GM23338 (cell line): Measurements from ENCODE around the gene TSHZ2. TPM values are rescaled to one million over a fixed set of nuclear protein-coding genes. Genes with fewer than 3 reads are reported as not detected.

ENCODE experiments used
- ATAC-seq: fragments of 200-7000 bp; cut with Tn5 transposase; 3 replicates; pipeline ENCODE4 v1.9.1; 2020
- DNase-seq: peaks from one replicate; pipeline ENCODE4 v3.0.0-alpha.2; 2015; ENCODE audit warnings: low spot score
- H2AFZ ChIP-seq: fragments of 200-600 bp; sonication (generic); 2 replicates; pipeline ENCODE4 v1.8.0; 2016; ENCODE audit warnings: antibody characterized with exemption, mild to moderate bottlenecking, moderate library complexity
- H3F3A ChIP-seq: fragments of 200-600 bp; sonication (generic); replicated peaks from 2 replicates; pipeline ENCODE4 v1.8.0; 2017; ENCODE audit warnings: antibody characterized with exemption, mixed run types, low read depth
- H3K27ac ChIP-seq: fragments of 200-600 bp; sonication (generic); 2 replicates; pipeline ENCODE4 v1.6.1; 2016; ENCODE audit warnings: low read depth
- H3K27me3 ChIP-seq: fragments of 200-600 bp; sonication (generic); 2 replicates; pipeline ENCODE4 v1.8.0; 2016; ENCODE audit warnings: mild to moderate bottlenecking, mixed run types, moderate library complexity; ENCODE audit not compliant: insufficient read depth
- H3K36me3 ChIP-seq: fragments of 200-600 bp; sonication (generic); 2 replicates; pipeline ENCODE4 v1.8.0; 2016; ENCODE audit warnings: mild to moderate bottlenecking; ENCODE audit not compliant: insufficient read depth
- H3K4me1 ChIP-seq: fragments of 200-600 bp; sonication (generic); 2 replicates; pipeline ENCODE4 v1.8.0; 2016; ENCODE audit warnings: mild to moderate bottlenecking, moderate library complexity; ENCODE audit not compliant: insufficient read depth
- H3K4me2 ChIP-seq: fragments of 200-600 bp; sonication (generic); 2 replicates; pipeline ENCODE4 v1.7.1; 2017; ENCODE audit warnings: mixed run types
- H3K4me3 ChIP-seq: fragments of 200-600 bp; sonication (generic); 2 replicates; pipeline ENCODE4 v1.6.1; 2016; ENCODE audit warnings: mixed run types
- H3K79me2 ChIP-seq: fragments of 200-600 bp; sonication (generic); replicated peaks from 2 replicates; pipeline ENCODE4 v1.8.0; 2017; ENCODE audit warnings: mild to moderate bottlenecking; ENCODE audit not compliant: insufficient read depth
- H3K9me2 ChIP-seq: fragments of 200-600 bp; sonication (generic); 2 replicates; pipeline ENCODE4 v1.8.0; 2017; ENCODE audit not compliant: insufficient read depth
- H4K20me1 ChIP-seq: fragments of 200-600 bp; sonication (generic); replicated peaks from 2 replicates; pipeline ENCODE4 v1.8.0; 2017; ENCODE audit warnings: mild to moderate bottlenecking; ENCODE audit not compliant: insufficient read depth
- H3K27ac Mint-ChIP-seq: 2 replicates; pipeline ENCODE4 v1.8.0; 2020; ENCODE audit warnings: inconsistent platforms, mild to moderate bottlenecking, moderate library complexity, mixed read lengths
- H3K27me3 Mint-ChIP-seq: 3 replicates; pipeline ENCODE4 v1.8.0; 2022; ENCODE audit warnings: low read depth, mild to moderate bottlenecking, moderate library complexity, mixed read lengths, inconsistent platforms; ENCODE audit not compliant: insufficient read depth, poor library complexity
- H3K36me3 Mint-ChIP-seq: 3 replicates; pipeline ENCODE4 v1.8.0; 2021; ENCODE audit warnings: low read depth, mild to moderate bottlenecking, inconsistent platforms, moderate library complexity, mixed read lengths
- H3K4me1 Mint-ChIP-seq: 3 replicates; pipeline ENCODE4 v1.8.0; 2020; ENCODE audit warnings: mild to moderate bottlenecking, inconsistent platforms, mixed read lengths
- H3K4me3 Mint-ChIP-seq: 3 replicates; pipeline ENCODE4 v1.8.0; 2021; ENCODE audit warnings: moderate library complexity, mild to moderate bottlenecking, inconsistent platforms, mixed read lengths
- H3K9me3 Mint-ChIP-seq: 3 replicates; pipeline ENCODE4 v1.8.0; 2020; ENCODE audit warnings: moderate library complexity, mild to moderate bottlenecking, inconsistent platforms, mixed read lengths
- CREB1 ChIP-seq: fragments of 250-450 bp; sonication (Bioruptor Pico); IDR thresholded peaks from 2 replicates; pipeline ENCODE4 v1.5.0; 2020; ENCODE audit warnings: low read depth, mild to moderate bottlenecking, moderate library complexity
- EZH2 ChIP-seq: fragments of 200-600 bp; sonication (generic); IDR thresholded peaks from one replicate; pipeline ENCODE4 v1.8.0; 2017; ENCODE audit warnings: antibody characterized with exemption, mild to moderate bottlenecking, low read depth; ENCODE audit not compliant: unreplicated experiment
- EZH2phosphoT487 ChIP-seq: fragments of 200-600 bp; sonication (generic); IDR thresholded peaks from one replicate; pipeline ENCODE4 v1.8.1; 2018; ENCODE audit warnings: antibody characterized with exemption; ENCODE audit not compliant: unreplicated experiment
- JUNB ChIP-seq: IDR thresholded peaks from one replicate; pipeline ENCODE4 v1.6.1; 2016; ENCODE audit warnings: antibody characterized with exemption; ENCODE audit not compliant: unreplicated experiment
- NANOG ChIP-seq: IDR thresholded peaks from 2 replicates; pipeline ENCODE4 v1.6.1; 2016; ENCODE audit warnings: antibody characterized with exemption, borderline replicate concordance
- POLR2AphosphoS5 ChIP-seq: IDR thresholded peaks from 2 replicates; pipeline ENCODE4 v1.6.1; 2016; ENCODE audit warnings: antibody characterized with exemption, low read depth
- REST ChIP-seq: IDR thresholded peaks from one replicate; pipeline ENCODE4 v1.6.1; 2018; ENCODE audit warnings: antibody characterized with exemption; ENCODE audit not compliant: unreplicated experiment
- STAT1 ChIP-seq: IDR thresholded peaks from one replicate; pipeline ENCODE4 v1.6.1; 2016; ENCODE audit warnings: antibody characterized with exemption; ENCODE audit not compliant: unreplicated experiment
- ZNF114 ChIP-seq: fragments of 250-450 bp; sonication (Bioruptor Pico); IDR thresholded peaks from 2 replicates; pipeline ENCODE4 v1.5.0; 2020; ENCODE audit warnings: mild to moderate bottlenecking, moderate library complexity
- ZNF331 ChIP-seq: fragments of 250-450 bp; sonication (Bioruptor Pico); IDR thresholded peaks from 2 replicates; pipeline ENCODE4 v1.5.0; 2020; ENCODE audit warnings: low read depth, mild to moderate bottlenecking, moderate library complexity
- ZNF462 ChIP-seq: fragments of 250-450 bp; sonication (Bioruptor Pico); IDR thresholded peaks from 2 replicates; pipeline ENCODE4 v1.5.0; 2020; ENCODE audit warnings: mild to moderate bottlenecking, moderate library complexity
- polyA plus RNA-seq: library from polyadenylated mRNA; unstranded; fragments of >200 nt; fragmentation: Nextera tagmentation; extraction: Ambion mirVana; gene quantifications from 2 replicates; pipeline ENCODE4 v1.2.1, GENCODE V29; 2016
- total RNA-seq: library from RNA; depleted of rRNA; stranded (reverse); fragments of >200 nt; shearing (Covaris generic); gene quantifications from 2 replicates; pipeline ENCODE4 v1.2.3, GENCODE V29; 2014
- TF ChIP-seq, protein P1 (sequence below), 2 experiments: fragments of 200-600 bp in 1 of 2; sonication (generic) in 1 of 2; conservative IDR thresholded peaks; 2 replicates each; pipeline versions ENCODE4 v1.5.1 to v1.6.1; 2016 to 2017; ENCODE audit warnings: antibody characterized with exemption in 2 of 2, low read depth in 2 of 2, mild to moderate bottlenecking in 2 of 2, moderate library complexity in 1 of 2
- TF ChIP-seq, protein P2 (sequence below): IDR thresholded peaks from 2 replicates; pipeline ENCODE4 v1.6.1; 2016; ENCODE audit warnings: antibody characterized with exemption

TSHZ2 gene
- total and polyA plus RNA-seq, 2 experiments from 2014 or later = 0.49 to 1.3 TPM

GRCh38 chr20:53033176-53033575 lies 61.0 kb downstream of the TSHZ2 start:
- H3K27me3 ChIP-seq = no peaks in the 10 kb centered on the region
- no peaks in the 10 kb centered on the region for H3K36me3 ChIP-seq
- DNase-seq (no peak), ATAC-seq (no peak)
- Mint-ChIP-seq H3K4me1 (peaks cover 2% of the 10 kb centered on the region; the same call in 2 of the 3 replicates), H3K9me3 (no peaks in the 10 kb centered on the region), H3K27me3 (peaks cover 2% of the 10 kb centered on the region), H3K27ac (no peak overlapping the region), H3K36me3 (no peaks in the 10 kb centered on the region), H3K4me3 (no peak overlapping the region)
- H3F3A ChIP-seq = no peaks in the 10 kb centered on the region
- no peaks in the 10 kb centered on the region for H3K79me2 ChIP-seq
- H3K27ac ChIP-seq = no peak overlapping the region
- H4K20me1 ChIP-seq = no peaks in the 10 kb centered on the region
- no peaks in the 10 kb centered on the region for H3K9me2 ChIP-seq
- no peaks in the 10 kb centered on the region for H3K4me1 ChIP-seq
- no peak overlapping the region for H3K4me2 ChIP-seq
- no peak overlapping the region for H3K4me3 ChIP-seq
- TF ChIP-seq ZNF114 (CRISPR knock-in tag) = no peak
- no peak for TF ChIP-seq STAT1
- no peak for TF ChIP-seq ZNF462 (CRISPR knock-in tag)
- no peak for TF ChIP-seq NANOG
- no peak for TF ChIP-seq REST
- no peak for TF ChIP-seq JUNB
- TF ChIP-seq, protein P1, sequence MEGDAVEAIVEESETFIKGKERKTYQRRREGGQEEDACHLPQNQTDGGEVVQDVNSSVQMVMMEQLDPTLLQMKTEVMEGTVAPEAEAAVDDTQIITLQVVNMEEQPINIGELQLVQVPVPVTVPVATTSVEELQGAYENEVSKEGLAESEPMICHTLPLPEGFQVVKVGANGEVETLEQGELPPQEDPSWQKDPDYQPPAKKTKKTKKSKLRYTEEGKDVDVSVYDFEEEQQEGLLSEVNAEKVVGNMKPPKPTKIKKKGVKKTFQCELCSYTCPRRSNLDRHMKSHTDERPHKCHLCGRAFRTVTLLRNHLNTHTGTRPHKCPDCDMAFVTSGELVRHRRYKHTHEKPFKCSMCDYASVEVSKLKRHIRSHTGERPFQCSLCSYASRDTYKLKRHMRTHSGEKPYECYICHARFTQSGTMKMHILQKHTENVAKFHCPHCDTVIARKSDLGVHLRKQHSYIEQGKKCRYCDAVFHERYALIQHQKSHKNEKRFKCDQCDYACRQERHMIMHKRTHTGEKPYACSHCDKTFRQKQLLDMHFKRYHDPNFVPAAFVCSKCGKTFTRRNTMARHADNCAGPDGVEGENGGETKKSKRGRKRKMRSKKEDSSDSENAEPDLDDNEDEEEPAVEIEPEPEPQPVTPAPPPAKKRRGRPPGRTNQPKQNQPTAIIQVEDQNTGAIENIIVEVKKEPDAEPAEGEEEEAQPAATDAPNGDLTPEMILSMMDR (conservative IDR thresholded peaks at IDR 0.05; ENCODE audit: low read depth in 2 of 2) = no peak
- no peak for TF ChIP-seq ZNF331 (CRISPR knock-in tag)
- TF ChIP-seq, protein P2, sequence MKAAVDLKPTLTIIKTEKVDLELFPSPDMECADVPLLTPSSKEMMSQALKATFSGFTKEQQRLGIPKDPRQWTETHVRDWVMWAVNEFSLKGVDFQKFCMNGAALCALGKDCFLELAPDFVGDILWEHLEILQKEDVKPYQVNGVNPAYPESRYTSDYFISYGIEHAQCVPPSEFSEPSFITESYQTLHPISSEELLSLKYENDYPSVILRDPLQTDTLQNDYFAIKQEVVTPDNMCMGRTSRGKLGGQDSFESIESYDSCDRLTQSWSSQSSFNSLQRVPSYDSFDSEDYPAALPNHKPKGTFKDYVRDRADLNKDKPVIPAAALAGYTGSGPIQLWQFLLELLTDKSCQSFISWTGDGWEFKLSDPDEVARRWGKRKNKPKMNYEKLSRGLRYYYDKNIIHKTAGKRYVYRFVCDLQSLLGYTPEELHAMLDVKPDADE = no peak
- TF ChIP-seq EZH2 = no peak
- no peak for TF ChIP-seq EZH2phosphoT487
- no peak for TF ChIP-seq CREB1 (CRISPR knock-in tag)
- TF ChIP-seq POLR2AphosphoS5 = no peak
- H2AFZ ChIP-seq = no peak overlapping the region
